Neutrophil (primary cell): Measurements from ENCODE around the gene COL5A2.

Experiments
- H3K27ac ChIP-seq: fragments of 200-600 bp; sonication (generic); 2 replicates; pipeline ENCODE4 v1.5.1; 2016; ENCODE audit warnings: mild to moderate bottlenecking, moderate library complexity
- H3K27me3 ChIP-seq: fragments of 200-600 bp; sonication (generic); 2 replicates; pipeline ENCODE4 v1.6.0; 2016; ENCODE audit warnings: mild to moderate bottlenecking
- H3K36me3 ChIP-seq: fragments of 200-600 bp; sonication (generic); 2 replicates; pipeline ENCODE4 v1.5.1; 2017
- H3K4me1 ChIP-seq, 2 experiments: fragments of 200-600 bp in 1 of 2; sonication (generic) in 1 of 2; 1 replicate in 1 of 2; 2 replicates in 1 of 2; pipeline versions ENCODE4 v1.5.1 to v1.6.1; 2013 to 2016; ENCODE audit warnings: low read depth in 1 of 2, low read length in 1 of 2, mild to moderate bottlenecking in 1 of 2, moderate library complexity in 1 of 2; ENCODE audit not compliant: control insufficient read depth in 1 of 2, insufficient read depth in 1 of 2
- H3K4me3 ChIP-seq, 2 experiments: fragments of 200-600 bp in 1 of 2; sonication (generic) in 1 of 2; 1 replicate in 1 of 2; 2 replicates in 1 of 2; pipeline ENCODE4 v1.5.1; 2013 to 2016; ENCODE audit warnings: low read depth in 1 of 2, low read length in 1 of 2, mild to moderate bottlenecking in 1 of 2, moderate library complexity in 1 of 2
- H3K9me3 ChIP-seq: fragments of 200-600 bp; sonication (generic); 2 replicates; pipeline ENCODE4 v1.5.1; 2016
- TF ChIP-seq, protein P1 (sequence below): fragments of 200-600 bp; sonication (generic); IDR thresholded peaks from 2 replicates; pipeline ENCODE4 v1.5.1; 2016; ENCODE audit warnings: antibody characterized with exemption

COL5A2 gene

DNA sequence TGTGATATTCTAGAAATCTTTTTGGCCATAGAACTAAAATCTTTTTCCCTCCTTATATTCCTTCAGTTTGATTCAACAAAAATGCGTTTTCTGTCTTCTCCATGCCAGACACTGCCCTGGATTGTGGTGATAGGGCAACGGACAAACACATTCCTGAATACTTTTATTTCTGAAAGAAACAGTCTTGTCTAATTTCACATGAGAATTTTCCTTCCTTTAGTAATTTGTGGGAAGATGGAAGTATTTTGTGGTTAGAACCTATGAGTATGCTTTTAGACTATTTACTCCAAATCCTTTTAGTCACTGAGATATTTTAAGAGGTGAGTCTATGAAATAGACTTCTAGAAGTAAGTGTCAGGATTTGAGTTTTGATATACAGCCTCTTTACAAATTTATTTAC, 49.6 kb downstream of the COL5A2 start:
- TF ChIP-seq, protein P1, sequence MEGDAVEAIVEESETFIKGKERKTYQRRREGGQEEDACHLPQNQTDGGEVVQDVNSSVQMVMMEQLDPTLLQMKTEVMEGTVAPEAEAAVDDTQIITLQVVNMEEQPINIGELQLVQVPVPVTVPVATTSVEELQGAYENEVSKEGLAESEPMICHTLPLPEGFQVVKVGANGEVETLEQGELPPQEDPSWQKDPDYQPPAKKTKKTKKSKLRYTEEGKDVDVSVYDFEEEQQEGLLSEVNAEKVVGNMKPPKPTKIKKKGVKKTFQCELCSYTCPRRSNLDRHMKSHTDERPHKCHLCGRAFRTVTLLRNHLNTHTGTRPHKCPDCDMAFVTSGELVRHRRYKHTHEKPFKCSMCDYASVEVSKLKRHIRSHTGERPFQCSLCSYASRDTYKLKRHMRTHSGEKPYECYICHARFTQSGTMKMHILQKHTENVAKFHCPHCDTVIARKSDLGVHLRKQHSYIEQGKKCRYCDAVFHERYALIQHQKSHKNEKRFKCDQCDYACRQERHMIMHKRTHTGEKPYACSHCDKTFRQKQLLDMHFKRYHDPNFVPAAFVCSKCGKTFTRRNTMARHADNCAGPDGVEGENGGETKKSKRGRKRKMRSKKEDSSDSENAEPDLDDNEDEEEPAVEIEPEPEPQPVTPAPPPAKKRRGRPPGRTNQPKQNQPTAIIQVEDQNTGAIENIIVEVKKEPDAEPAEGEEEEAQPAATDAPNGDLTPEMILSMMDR: no peak
- Histone ChIP-seq H3K4me3 (no peak overlapping the region), H3K4me1 (no peaks in the 10 kb centered on the region), H3K9me3 (no peaks in the 10 kb centered on the region), H3K27me3 (no peaks in the 10 kb centered on the region), H3K36me3 (no peaks in the 10 kb centered on the region), H3K27ac (no peak overlapping the region)

DNA sequence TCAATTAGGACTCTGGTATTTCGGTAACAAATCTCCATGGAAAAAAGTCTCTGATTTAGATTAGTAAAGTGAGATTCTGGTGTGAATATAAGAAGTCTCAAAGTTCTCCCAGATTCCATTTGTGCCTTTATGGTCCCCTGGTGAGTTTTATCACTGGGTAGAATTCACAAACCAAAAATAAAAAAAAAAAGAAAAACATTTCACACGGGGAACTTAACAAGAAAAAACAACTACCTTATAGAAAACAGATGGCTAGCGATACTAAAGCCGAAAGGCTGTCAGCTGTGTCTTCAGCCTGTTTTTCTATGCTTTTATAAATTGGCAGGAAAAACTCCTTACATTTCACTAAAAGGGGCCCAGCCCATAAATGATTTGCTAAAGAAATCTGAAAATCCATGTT, 50.6 kb downstream of the COL5A2 start:
- H3K27ac ChIP-seq: no peak overlapping the region
- TF ChIP-seq, protein P1: no peak
- H3K27me3 ChIP-seq: no peaks in the 10 kb centered on the region
- H3K4me1 ChIP-seq: peaks cover 0 to 2% of the 10 kb centered on the region in 2 experiments
- H3K4me3 ChIP-seq: no peak overlapping the region
- H3K9me3 ChIP-seq: no peaks in the 10 kb centered on the region
- no peaks in the 10 kb centered on the region for H3K36me3 ChIP-seq

DNA sequence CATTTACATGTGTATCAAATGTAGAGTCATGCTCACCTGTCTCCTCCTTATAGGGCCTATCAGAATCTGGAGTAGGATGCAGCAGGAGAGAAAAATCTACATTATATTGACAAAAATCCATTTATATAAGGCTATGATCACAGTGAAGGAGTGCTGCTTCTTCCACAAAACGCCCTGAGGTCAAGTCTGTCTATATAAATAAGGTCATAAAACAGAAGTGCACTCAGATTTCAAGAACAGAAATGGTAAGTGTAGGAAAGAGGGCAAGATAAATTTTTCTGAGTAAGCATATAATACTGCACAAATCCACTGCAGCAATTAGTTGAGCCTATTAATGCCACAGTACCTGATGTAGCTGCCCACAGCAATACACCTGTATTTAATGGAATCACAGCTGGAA, 51.8 kb downstream of the COL5A2 start:
- H3K27ac ChIP-seq: no peak overlapping the region
- no peaks in the 10 kb centered on the region for H3K27me3 ChIP-seq
- no peaks in the 10 kb centered on the region for H3K36me3 ChIP-seq
- H3K9me3 ChIP-seq: no peaks in the 10 kb centered on the region
- no peak overlapping the region for H3K4me3 ChIP-seq
- TF ChIP-seq, protein P1: no peak
- peaks cover 0 to 2% of the 10 kb centered on the region in 2 experiments for H3K4me1 ChIP-seq

DNA sequence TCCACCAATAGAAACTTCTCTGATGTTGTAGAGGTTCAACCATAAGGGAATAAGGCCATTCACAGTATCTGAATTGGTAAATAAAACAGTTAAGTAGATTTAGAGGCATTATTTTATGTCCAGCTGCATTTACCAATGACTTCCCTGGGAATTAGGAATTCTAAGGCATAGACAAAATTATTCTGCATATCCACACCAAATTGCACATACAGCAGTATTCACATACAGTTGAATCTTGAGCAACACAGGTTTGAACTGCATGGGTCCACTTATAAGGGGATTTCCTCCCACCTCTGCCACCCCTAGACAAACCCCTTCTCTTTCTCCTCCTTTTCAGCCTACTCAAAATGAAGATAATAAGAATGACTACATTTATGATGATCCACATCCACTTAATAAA, 54.4 kb downstream of the COL5A2 start:
- Histone ChIP-seq H3K4me3 (no peak overlapping the region), H3K9me3 (no peaks in the 10 kb centered on the region), H3K27ac (no peak overlapping the region), H3K4me1 (peaks cover 0 to 2% of the 10 kb centered on the region in 2 experiments), H3K27me3 (no peaks in the 10 kb centered on the region), H3K36me3 (no peaks in the 10 kb centered on the region)
- TF ChIP-seq, protein P1: no peak

DNA sequence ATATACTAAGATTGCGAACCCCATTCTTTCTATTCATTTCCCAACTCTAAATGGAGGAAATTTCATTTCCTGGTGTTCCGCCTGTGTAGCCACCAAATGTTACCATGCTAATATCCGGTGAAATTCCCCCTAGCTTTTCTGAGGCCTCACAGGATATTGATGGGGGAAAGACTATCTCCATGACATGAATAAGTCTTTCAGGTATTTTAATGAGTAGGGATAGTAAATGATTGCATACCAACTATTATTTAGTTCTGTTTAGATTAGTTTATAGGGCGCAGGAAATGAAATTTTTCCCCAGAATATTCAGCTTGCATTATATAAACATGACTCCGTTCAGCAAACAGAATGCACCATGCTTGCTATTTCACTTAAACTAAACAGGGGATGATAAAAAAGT, 55.4 kb downstream of the COL5A2 start:
- Histone ChIP-seq H3K27ac (no peak overlapping the region), H3K9me3 (no peaks in the 10 kb centered on the region), H3K36me3 (no peaks in the 10 kb centered on the region), H3K4me3 (no peak overlapping the region), H3K4me1 (peaks cover 0 to 2% of the 10 kb centered on the region in 2 experiments), H3K27me3 (no peaks in the 10 kb centered on the region)
- TF ChIP-seq, protein P1: no peak

DNA sequence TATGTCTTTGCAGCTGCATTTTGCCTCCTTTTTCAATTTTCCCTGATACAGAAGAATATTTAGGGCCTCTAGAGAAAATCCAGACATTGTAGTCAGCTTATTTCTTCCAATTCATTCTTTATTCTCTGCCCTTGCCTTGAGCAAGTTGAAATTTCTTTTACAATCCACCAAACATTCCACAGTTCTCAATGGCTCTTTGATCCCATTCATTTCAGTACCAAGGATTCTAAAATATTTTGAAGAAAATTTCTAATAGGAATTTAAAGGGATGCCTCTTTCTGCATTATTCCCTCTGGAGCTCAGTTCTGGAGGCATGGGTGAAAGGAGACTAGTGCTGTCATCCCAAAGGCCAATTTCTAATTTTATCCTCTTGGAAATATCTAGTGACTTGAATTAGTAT, 61.2 kb downstream of the COL5A2 start:
- Histone ChIP-seq H3K27ac (no peak overlapping the region), H3K27me3 (no peaks in the 10 kb centered on the region)

More for the DNA sequence above, 61.2 kb downstream of the COL5A2 start:
- H3K36me3 ChIP-seq: no peaks in the 10 kb centered on the region
- no peaks in the 10 kb centered on the region for H3K4me1 ChIP-seq
- no peak overlapping the region for H3K4me3 ChIP-seq
- H3K9me3 ChIP-seq: no peaks in the 10 kb centered on the region
- TF ChIP-seq, protein P1: no peak
